ENCODE measurements around the gene SLC2A6.

The SLC2A6 gene

GRCh38 chr9:133496861-133497842 lies 18.3 kb upstream of the SLC2A6 start:
- ATAC-seq, result no peak
- no peak for DNase-seq

DNA sequence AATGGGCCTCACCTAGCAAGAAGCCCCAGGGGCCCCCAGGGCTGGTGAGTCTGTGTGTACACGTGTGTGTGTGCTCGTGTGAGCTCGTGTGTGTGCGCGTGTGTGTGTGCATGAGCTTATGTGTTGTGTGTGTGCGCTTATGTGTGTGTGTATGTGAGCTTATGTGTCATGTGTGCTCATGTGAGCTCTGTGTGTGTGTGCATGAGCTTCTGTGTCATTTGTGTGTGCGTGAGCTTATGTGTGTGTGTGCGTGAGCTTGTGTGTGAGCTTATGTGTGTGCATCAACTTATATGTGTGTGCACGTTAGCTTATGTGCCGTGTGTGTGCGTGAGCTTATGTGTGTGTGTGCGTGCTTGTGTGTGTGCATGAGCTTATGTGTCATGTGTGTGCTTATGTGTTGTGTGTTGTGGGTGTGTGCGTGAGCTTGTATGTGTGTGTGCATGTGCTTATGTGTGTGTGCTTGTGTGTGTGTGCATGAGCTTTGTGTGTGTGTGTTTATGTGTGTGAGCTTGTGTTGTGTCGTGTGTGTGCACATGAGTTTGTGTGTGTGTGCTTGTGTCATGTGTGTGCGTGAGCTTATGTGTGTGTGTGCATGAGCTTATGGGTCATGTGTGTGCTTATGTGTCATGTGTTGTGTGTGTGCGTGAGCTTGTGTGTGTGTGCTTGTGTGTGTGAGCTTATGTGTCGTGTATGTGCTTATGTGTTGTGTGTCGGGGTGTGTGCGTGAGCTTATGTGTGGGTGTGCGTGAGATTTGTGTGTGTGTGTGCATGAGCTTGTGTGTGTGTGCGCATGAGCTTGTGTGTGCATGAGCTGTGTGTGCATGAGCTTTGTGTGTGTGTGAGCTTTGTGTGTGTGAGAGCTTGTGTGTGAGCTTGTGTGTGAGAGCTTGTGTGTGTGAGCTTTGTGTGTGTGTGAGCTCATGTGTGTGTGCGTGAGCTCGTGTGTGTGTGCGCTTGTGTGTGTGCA lies 16.7 kb upstream of the SLC2A6 start:
- no peak for ATAC-seq
- no peak for DNase-seq

- DNase-seq (no peak), ATAC-seq (no peak)
Measured at GRCh38 chr9:133494636-133495326, 15.9 kb upstream of the SLC2A6 start.

- ATAC-seq (no peak), DNase-seq (no peak)
Measured at GRCh38 chr9:133493845-133494540, 15.1 kb upstream of the SLC2A6 start.

GRCh38 chr9:133493428-133493827 lies 14.5 kb upstream of the SLC2A6 start:
- ATAC-seq (no peak), DNase-seq (no peak)

DNA sequence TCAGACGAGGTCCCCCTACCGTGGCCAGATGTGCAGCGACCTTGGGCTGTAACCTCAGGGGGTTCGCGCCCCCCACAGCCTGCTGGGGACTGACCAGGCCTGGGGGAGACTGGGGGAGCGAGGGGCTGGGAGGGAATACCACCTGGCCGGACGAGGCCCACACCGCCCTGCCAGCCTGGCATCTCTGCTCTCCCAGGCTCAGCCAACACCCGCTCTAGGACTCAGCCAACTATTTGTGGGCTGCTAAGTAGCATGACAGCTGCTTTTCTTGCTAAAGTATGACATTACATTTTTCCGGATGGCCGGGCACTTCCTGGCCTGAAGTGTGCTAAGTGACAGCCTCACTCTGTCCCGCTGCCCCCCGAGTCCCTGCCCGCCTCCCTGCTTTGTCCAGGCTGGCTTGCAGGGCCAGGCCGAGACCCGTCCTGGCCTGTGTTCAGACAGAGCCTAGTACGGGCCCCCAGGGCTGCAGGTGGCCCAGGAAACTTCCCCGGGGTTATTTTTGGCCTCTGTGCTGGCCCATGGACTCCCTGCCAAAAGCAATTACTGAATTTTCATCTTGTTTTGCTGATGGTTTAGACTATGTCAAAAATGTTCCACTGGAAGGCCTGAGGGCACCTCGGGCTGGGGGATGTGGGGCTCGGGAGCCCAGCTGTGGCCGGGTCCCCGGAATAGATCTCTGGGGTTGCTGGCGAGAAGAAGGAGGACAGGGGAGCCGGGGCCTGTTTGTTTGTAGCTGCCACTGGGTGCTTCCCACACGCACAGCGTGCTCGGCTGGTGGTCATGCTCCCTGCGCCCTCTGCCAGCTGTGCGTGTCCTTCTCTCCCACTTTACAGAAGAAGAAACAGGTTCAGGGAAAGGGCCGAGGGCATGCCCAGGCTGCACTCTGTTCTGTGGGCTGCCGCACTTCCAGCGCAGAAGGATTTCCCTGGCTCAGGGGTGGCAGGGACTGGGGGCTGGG lies 13.4 kb upstream of the SLC2A6 start:
- DNase-seq (no peak), ATAC-seq (no peak)

DNA sequence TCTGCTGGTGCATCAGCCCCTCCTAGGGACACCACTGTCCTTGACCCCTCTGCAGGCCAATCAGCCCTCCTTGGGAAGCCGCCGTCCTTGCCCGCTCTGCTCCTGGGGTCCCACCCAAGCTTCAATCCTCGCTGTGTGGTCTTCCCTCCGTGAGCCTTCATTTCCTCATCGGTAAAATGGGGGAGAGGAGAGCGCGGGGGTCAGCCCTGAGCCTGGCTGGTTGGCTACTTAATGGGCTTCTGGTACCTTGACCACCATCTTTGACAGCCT lies 12.7 kb upstream of the SLC2A6 start:
- no peak for DNase-seq
- no peak for ATAC-seq

DNA sequence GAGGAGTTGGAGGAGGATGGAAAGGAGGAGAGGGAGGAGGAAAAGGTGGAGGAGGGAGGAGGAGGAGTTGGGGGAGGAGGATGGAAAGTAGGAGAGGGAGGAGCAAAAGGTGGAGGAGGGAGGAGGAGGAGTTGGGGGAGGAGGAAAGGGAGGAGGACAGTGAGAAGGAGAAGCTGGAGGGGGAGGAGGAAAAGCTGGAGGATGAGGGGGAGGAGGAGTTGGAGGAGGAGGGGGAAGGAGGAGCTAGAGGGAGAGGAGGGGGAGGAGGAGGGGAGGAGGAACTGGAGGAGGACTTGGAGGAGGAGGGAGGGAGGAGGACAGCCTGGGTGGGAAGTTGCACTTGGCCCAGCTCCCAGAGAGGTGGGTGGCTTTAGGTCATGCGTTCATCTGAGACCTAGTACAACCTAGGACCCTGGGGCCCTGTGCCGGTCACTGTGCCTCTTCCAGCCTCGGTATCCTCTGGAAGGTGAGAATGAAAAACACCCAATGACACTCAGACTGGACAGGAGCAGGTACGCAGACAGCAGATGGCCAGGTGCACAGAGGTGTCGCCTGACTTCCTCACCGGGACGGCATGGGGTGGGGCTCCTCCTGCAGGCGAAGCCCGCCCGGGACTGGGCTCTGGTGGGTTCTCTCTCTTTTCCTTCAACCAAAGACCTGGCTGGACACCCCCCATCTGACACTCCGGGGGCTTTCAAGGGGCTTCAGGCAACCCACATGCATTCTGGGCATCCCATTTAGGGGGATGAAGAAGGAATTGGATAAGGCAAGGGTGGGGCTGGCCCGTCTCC lies 12.2 kb upstream of the SLC2A6 start:
- no peak for DNase-seq
- ATAC-seq, result no peak

DNA sequence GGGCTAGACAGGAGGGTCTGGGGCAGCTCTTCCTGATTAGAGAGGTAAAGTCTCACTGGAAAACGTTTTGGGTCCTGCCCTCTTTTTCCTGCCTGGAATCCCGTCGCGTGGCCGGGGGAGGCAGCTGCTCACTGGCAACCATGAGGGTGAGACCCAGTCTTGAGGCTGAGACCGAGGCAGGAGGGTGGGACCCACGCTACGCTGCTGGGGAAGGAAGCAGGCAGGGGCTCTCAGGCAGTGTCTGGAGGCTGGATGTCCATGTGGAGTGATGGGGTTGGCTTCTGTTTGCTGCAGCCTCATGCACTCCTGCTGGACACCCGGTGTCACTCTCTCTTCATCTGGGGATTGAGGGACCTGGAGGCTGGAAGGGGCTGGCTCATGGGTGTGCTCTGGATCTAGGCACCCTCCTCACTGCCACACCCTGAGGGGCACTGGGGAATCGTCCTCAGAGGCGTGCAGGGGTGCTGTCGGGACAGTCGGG lies 11.3 kb upstream of the SLC2A6 start:
- DNase-seq, result no peak
- no peak for ATAC-seq

- DNase-seq, result no peak
- ATAC-seq, result no peak
Measured at GRCh38 chr9:133489253-133490190, 10.6 kb upstream of the SLC2A6 start.

GRCh38 chr9:133488686-133489252 lies 9.9 kb upstream of the SLC2A6 start:
- DNase-seq (no peak), ATAC-seq (no peak)

DNA sequence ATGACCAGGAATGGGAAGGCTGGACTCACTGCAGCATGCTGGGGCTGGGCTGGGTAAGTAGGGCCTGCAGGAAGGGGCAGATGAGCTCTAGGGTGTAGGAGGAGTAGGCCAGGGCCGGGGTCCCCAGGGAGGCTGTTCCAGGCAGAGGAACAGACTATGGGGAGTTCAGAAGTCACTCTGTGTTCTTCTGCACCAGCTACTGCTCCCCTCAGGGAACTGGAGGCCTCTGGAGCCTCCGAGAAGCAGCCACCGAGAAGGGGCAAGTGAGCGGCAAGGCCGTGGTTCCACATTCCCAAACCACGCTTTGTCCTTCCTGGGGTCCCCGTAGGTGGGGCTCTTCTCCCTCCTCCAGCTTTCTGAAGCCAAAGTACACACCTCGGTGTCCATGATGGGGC lies 8.4 kb upstream of the SLC2A6 start:
- DNase-seq, result no peak
- no peak for ATAC-seq

DNA sequence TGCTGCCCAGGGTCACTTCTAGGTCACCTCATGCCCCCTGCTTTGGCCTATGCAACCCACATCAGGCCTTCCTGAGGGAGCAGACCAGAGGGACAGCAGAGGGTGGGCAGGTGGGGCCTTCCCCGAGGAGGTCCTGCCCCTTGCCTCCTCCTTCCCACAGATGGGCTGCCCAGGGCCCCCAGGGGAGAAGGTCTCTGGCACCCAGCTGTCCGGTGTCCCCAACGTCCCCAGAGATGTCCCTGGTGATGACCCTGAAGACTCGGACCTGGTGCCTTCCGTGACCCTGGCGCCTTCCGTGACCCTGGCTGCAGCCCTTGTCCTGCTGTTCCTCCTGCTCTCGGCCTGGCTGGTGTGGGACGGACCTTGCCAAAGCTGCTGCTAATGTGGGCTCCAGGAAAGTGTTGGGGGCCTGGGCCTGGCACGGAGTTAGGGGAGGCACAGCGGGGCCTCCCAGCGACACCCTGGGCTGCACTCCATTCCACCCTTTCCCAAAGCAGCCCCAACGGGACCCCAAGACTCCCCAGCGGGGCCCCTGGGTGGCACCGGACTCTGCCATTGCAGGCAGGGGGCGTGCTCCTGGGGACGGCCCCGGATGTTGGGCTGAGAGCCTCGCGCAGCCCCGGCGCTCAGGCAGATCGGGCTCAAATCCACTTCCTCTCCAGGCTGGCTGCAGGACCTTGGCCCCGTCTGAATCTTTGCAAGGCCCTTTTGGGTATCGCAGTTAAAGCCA lies 6.8 kb upstream of the SLC2A6 start:
- peak; percentile 38 for ATAC-seq
- DNase-seq, result peak; percentile 44

DNA sequence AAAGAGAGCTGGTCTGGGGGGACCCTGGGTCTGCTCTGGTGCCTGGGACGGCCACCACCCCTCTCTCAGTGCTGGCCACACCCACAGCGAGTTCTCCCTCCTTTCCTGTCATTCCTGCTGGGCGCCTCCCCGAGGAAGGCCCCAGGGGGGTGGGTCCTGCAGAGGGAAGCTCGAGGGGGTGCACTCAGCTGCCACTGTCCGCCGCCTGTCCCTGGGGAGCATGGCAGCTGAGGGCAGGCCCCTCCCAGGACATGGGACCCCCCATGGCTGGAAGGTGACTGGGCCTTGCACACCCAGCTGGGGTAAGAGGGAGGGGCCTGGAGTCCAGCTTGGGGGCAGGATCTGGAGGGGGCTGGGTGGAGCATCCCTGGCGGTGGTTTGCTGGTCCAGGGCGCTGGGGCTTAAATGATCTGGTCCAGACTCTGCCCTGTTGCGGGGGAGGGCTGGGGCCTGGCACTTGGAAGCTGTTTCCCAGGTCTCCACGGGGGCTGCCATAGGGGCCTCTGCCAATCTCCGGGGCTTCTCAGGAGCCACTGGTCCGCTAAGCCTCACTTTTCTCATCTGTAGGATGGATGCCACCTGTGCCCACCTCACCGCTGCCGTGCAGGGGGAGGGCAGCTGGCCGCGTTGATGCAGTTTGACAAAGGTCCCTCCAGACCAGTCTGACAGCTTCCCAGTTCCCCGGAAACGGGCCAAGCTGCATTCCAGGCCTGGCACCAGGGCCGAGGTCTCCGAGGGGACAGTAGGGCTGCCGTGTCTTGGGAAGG lies 6.0 kb upstream of the SLC2A6 start:
- DNase-seq (no peak), ATAC-seq (no peak)

GRCh38 chr9:133483611-133484010 lies 4.7 kb upstream of the SLC2A6 start:
- ATAC-seq, result no peak
- no peak for DNase-seq

GRCh38 chr9:133477992-133478850 lies 678 bp downstream of the SLC2A6 start:
- ATAC-seq (peak; percentile 9), DNase-seq (peak; percentile 49)
